ENCODE data around the gene LPIN3. TPM values are rescaled to one million over a fixed set of nuclear protein-coding genes. Genes with fewer than 3 reads are reported as not detected.

LPIN3 gene
- total RNA-seq, 2 donors from 2014 or later = 9.7 to 13.7 TPM

- Histone ChIP-seq H3K4me3 (no peak overlapping the region), H3K27ac (no peak overlapping the region), H3K9me3 (no peaks in the 10 kb centered on the region), H3K4me1 (peaks cover 0 to 47% of the 10 kb centered on the region in 2 donors), H3K36me3 (no peaks in the 10 kb centered on the region), H3K27me3 (no peaks in the 10 kb centered on the region)
- DNase-seq (ENCODE audit: low spot score) = no peak
- TF ChIP-seq CTCF (IDR thresholded peaks at IDR 0.05) = no peak
Observed at GRCh38 chr20:41363601-41364000, 23.0 kb downstream of the LPIN3 start.

GRCh38 chr20:41364236-41364855 lies 23.7 kb downstream of the LPIN3 start:
- no peaks in the 10 kb centered on the region for H3K36me3 ChIP-seq
- peaks cover 0 to 44% of the 10 kb centered on the region in 2 donors for H3K4me1 ChIP-seq
- no peak for DNase-seq (ENCODE audit: low spot score)
- no peak overlapping the region for H3K4me3 ChIP-seq
- H3K27ac ChIP-seq = no peak overlapping the region
- TF ChIP-seq CTCF (IDR thresholded peaks at IDR 0.05) = no peak
- H3K27me3 ChIP-seq = no peaks in the 10 kb centered on the region
- H3K9me3 ChIP-seq = no peaks in the 10 kb centered on the region

GRCh38 chr20:41364967-41365765 lies 24.5 kb downstream of the LPIN3 start:
- DNase-seq (ENCODE audit: low spot score) = no peak
- Histone ChIP-seq H3K4me1 (peaks cover 0 to 36% of the 10 kb centered on the region in 2 donors), H3K9me3 (no peaks in the 10 kb centered on the region), H3K36me3 (no peaks in the 10 kb centered on the region), H3K27me3 (no peaks in the 10 kb centered on the region), H3K27ac (no peak overlapping the region), H3K4me3 (no peak overlapping the region)
- no peak for TF ChIP-seq CTCF (IDR thresholded peaks at IDR 0.05)

- TF ChIP-seq CTCF (IDR thresholded peaks at IDR 0.05) = no peak
- Histone ChIP-seq H3K27ac (no peak overlapping the region), H3K27me3 (no peaks in the 10 kb centered on the region), H3K4me3 (peak overlapping the region; percentile 17 to 49), H3K4me1 (peaks cover 0 to 30% of the 10 kb centered on the region in 2 donors), H3K9me3 (no peaks in the 10 kb centered on the region), H3K36me3 (no peaks in the 10 kb centered on the region)
- no peak for DNase-seq (ENCODE audit: low spot score)
Observed at GRCh38 chr20:41365777-41366545, 25.3 kb downstream of the LPIN3 start.

GRCh38 chr20:41366546-41367392 lies 26.1 kb downstream of the LPIN3 start, which contains the start of gene EMILIN3:
Gene EMILIN3 (minus strand): TSS chr20:41366818. CDS start chr20:41366634, 184 bp downstream.
- Histone ChIP-seq H3K4me3 (peak within 1 kb of the TSS; percentile 17 to 49), H3K36me3 (no peaks in the 10 kb centered on the region), H3K27me3 (no peaks in the 10 kb centered on the region), H3K9me3 (peaks cover 0 to 3% of the 10 kb centered on the region in 2 donors), H3K27ac (no peak within 1 kb of the TSS), H3K4me1 (peaks cover 0 to 22% of the 10 kb centered on the region in 2 donors)
- DNase-seq (ENCODE audit: low spot score) = no peak
- no peak for TF ChIP-seq CTCF (IDR thresholded peaks at IDR 0.05)
